Activated CD8-positive, alpha-beta memory T cell treated with anti-CD3 and anti-CD28 coated beads for 48 hours (primary cell): ENCODE measurements around the gene ZNF24.

Experiments
- DNase-seq, 3 experiments: peaks; one replicate each; pipeline ENCODE4 v3.0.0-alpha.2; 2020; ENCODE audit warnings: low read depth in 2 of 3, low spot score in 2 of 3

The ZNF24 gene

DNA sequence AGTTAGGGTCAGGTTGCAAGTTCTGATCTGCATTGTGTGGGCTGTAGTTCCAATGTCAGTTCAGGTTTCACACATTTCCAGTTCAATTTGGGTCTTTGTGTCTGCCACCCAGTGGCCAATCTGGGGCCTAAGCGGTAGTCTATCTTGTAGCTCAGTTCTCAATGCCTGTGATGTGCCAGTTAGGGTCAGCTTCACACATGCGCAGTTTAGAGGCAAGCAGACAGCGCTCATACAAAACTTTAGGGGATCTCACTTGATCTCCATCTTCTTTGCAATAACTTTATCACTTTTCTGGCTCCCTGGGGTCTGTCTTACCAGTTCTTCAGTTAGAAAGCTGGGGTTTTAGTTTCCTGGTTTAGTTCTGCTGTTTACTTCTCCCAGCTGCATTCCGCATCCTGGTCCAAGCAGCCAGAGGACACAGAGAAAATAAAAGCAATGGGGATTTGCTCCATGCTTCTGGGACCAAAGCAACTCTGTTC is 11.0 kb upstream of the ZNF24 start:
- peak in 1 of 3 experiments; percentile 26 for DNase-seq

DNA sequence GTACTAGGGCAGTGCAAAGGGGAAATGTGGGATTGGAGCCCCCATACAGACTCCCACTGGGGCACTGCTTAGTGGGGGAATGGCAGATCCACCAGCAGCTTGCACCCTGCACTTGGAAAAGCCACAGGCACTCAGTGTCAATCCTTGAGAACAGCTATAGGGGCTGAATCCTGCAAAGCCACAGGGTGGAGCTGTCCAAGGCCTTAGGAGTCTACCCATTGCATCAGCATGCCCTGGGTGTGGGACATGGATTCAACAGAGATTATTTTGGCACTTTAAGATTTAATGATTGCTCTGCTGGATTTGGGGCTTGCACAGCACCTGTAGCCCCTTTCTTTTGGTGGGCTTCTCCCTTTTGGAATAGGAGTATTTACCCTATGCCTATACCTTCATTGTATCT is 8.6 kb upstream of the ZNF24 start:
- no peak for DNase-seq

DNA sequence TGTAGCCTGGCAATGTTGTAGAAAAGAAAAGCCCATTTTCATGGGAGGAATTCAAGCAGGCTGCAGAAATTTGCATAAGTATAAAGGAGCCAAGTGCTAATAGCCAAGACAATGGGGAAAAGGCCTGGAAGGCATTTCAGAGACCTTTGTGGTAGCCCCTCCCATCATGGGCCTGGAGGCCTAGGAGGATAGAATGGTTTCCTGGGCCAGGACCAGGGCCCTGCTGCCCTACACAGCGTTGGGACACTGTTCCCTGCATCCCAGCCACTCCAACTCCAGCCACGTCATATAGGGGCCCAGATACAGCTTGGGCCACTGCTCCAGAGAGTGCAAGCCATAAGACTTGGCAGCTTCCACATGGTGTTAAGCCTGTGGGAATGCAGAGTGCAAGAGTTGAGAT is 8.1 kb upstream of the ZNF24 start:
- DNase-seq: no peak

DNA sequence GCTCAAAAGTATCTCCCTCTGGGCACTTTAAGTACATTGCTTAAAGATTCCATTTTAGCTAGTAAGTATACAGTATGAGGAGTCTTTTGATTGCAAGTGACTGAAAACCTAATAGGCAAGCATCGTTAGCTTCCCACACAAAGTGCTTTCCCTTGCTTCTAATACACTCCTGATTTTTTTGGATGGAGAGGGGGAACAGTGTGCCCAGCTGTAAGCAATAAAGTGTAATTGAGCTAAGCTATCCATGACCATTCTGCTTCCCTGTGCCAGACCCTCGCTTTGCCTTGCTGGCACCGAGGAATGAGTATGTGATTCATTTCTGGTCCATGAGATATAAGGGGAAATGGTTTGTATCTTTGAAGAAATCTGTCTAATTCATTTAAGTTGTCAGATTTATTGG is 3.8 kb upstream of the ZNF24 start:
- no peak for DNase-seq

DNA sequence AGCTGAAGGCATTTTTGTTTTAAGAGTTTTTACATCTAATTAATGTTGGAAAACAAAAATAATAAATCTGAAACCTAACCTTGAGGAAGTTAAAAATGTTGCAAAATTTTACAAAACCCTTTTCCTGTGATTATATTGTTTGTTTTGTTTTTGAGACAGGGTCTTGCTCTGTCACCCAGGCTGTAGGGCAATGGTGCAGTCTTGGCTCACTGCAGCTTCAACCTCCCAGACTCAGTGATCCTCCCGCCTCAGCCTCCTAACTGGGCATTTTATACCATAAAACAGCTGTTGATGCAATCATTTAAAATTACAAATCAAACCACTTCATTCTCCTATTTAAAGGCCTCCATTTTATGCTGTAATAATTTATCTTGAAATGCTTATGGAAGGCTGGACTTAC is 1.7 kb upstream of the ZNF24 start:
- DNase-seq: no peak

DNA sequence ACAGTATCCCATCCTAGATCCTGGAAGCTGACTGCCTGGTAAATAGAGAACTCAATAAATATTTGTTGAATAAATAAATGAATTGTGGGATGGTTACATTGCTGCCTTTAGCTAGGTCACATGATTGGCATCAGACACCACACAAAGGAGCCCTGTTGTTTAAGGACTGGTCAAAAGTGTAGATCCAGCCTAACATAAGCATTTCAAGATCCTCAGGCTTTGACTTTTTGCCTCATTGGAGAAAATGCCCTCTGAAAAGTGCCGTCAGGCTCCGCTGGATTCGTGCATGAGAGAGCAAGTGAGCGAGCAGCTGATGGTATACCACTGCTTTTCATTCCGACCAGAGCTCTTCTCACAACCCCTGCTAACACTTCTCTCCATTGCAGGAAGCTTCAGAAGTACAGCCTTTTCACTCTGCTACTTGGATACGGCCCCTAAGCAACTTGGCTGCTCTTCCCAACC is 1.3 kb upstream of the ZNF24 start:
- DNase-seq: no peak

DNA sequence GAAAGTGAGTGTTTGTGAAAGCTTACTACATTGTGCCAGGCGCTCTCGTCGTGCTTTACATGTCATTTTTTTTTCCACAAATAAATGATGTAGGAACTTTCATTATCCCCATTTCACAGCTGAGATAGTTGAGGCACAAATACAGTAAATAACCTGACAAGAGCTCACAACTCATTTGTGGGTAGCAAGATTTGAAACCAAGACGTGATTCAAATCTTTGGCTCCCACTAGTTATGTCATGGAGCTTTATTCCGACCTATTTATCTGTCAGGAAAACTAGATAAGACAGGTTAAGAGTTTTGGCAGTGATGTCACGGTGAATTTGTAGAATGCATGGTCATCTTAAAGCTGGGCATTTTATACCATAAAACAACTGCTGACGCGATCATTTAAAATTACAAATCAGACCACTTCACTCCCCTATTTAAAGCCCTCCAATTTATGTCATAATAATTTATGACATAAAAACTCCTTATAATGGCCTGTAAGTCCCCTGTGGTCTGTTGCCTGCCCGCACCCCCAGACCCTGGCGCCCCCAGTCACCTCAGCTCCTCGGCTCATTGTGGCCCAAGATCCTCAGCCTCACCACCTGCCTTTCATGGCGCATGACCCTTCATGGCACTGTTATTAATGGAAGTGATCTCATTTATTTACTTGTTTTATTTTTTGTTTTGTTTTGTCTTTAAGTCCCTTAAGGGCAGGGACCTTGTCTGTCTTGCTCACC is 678 bp upstream of the ZNF24 start:
- no peak for DNase-seq

DNA sequence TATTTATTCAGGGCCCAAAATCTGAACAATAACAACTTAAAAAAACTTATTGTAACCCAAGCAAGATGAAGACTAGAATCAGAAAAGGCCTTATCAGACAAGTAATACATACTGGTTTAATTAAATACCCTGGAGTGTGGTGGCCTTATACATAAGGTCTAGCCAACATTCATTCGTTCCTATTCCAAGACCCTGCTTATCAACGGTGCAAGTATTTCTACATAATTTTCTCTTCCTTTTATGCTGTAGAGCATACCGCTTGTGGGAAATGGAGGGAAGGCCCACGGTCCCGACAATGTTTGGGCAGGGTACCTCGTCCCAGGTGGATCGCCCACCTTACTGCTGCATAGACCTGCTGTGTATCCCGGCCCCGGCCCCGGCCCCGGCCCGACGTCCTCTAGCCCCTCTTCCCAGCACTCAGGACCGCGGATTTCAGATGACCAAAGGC is 708 bp downstream of the ZNF24 start:
- no peak for DNase-seq

DNA sequence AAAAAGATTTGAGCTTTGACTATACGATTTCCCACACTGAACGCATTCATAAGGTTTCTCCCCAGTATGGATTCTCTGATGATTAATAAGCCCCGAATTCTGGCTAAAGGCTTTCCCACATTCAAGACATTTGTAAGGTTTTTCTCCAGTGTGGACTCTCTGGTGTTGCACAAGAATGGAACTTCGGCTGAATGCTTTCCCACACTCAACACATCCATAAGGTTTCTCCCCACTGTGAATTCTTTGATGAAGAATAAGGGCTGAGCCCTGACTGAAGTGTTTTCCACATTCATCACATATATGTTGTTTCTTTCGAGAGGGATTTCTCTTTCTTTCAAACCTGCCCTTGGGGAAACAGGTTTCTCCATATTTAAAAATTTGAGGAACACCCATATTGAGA is 6.9 kb downstream of the ZNF24 start:
- no peak for DNase-seq

DNA sequence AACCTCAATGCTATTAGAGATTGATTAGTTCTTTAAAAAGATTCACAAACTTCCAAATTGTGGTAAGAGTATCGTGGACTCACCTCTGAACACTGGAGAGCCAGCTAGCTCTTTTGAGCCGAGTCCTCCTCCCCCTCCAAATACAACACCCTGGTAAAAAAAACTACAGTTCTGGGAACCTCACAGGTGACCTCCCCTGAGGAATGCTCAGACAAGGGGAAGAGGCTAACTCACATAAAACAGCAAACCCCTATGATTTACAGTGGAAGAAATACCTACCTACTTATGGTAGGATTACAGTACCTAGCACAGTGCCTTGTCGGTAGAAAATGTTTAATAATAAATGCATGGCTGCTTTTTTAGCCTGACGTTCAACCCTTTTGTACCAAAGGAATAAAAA is 8.4 kb downstream of the ZNF24 start:
- DNase-seq: no peak

DNA sequence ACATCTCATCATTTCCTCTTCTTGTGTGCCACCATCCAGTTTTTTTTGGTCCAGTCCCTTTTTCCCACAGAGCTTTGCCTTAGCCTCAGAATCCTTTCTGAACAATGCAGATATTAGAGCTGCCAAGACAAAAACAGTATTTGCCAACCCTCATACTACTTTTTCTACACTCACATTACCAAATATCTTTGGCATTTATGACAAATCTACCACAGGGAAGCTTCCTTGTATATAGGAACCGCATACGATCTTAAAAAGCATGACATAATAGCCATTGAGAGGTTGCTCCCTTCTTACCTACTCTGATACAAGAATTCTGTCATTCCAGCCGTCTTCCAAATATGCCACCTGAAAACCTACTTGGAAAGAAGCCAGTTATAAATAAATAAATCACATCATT is 9.4 kb downstream of the ZNF24 start:
- no peak for DNase-seq

DNA sequence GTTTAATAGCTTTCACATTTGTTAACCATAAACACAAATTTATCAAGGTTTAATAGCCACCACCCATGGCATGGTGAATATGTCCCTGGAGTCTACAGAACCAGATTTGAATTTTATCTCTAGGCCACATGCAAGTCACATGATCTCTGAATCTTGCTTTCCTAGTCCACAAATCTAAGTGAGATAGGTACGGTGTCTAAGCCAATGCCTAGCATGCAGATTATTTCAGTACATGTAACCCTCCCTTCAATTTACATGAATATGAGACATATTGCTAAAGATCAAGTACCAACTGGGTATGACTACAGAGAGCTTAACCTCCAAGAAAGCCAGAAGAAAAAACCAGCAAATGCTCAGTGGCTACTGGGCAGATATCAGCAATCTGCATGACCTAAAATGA is 10.0 kb downstream of the ZNF24 start:
- no peak for DNase-seq

DNA sequence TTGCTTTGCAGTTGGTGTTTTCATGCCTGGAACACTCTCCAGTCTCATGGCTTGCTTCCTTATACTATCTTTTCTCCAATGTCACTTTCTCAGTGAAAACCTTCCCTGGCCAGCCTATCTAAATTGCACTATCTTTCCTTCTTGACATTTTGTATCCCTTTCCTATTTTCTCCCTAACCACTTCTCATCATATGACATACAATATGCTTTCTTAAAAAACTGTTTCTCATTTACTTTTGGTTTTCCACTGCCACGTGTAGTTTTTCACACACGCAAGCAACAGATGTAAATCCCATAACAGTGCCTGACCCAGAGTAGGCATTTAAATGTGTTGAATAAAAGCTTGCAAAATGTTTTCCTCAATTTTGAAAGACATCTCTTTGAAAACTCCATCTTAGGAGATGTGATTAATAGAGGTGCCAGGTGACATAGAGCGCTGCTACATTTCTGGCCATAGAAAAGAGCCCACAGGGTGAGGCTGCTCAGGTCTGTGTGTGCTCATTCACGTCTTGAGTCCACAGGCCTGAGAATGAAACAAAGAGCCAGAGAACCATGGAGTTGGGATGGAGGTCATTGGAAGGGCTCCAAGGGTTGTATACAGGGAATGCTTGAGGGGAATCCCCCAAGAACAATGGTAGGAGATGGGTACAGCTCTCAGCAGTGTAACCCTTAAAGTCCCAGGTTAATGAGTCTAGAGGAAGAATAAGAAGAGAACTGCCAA is 12.7 kb downstream of the ZNF24 start:
- no peak for DNase-seq

DNA sequence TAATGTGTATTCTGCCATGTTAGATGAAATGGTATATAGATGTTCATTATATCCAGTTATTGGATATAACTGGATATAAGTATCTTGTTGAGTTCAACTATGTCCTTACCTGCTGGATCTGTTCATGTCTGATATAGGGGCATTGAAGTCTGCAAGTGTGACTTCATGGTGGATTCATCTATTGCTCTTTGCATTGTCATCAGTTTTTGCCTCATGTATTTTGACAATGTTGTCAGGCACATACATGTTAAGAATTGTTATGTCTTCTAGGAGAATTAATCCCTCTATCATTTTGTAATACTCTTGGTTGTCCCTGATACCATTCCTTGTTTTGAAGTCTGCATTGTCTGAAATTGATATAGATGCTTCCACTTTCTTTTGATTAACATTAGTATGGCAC is 15.4 kb downstream of the ZNF24 start:
- no peak for DNase-seq

DNA sequence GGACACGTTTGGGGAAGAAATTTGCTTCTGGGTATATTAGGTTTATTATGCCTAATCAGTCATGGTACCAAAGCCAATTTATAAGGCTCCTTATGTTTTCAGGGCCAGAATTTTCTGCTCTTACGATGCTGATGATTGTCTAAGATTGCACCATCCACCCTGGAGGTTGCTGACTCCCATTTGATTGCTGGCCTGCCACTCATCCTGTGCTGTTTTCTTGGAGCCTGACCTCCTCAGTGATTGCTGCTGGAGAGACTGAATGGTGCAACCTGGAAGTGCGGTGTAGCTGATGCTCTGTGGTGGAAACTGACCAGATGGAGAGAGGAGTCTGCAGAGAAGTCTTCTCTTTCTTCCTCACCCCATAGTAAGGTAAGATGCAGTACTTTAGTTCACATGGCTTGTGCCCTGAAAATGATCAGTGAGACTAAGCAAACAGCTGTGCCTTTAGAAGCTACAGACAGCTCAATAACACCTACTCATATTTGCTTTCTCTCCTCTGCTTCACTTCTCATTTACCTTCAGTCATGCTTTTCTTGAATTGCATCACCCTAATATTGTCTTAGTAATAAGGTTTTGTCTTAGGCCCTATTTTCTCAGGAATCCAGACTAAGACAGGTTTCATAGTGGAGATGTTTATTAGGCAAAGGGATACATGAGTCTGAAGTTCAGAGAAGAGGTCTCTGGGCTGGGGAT is 17.4 kb downstream of the ZNF24 start:
- DNase-seq: no peak

DNA sequence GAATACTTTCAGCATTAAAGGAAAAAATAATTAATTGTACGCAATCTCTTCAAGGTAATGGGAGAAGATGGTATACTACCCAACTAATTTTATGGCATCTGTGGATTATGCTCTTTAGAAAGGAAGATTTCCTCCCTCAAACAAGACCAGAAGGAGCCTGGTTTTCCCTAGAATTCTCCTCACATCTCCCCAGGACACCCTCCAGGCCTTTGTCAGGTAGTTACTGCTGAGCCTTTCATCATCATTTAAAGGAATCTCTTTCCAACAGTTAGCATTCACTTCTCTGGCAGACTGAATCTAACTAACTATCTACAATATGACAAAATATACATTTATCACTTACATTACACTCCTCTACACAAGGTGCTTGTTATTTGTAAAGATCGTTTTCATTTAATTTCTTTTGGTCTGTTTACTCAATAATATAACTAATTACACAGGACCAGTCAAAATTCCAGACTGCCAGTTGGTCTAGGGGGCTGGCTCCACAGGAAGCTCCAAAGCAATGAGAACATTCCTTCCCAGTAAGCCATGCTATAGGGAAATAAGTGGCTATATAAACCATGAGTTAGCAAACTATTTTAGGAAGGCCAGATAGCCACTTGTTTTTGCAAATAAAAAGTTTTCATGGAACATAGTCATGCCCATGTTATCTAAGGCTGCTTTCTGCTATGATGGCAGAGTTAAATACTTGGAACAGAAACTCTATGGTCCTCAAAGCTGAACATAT is 19.1 kb downstream of the ZNF24 start:
- DNase-seq: no peak

DNA sequence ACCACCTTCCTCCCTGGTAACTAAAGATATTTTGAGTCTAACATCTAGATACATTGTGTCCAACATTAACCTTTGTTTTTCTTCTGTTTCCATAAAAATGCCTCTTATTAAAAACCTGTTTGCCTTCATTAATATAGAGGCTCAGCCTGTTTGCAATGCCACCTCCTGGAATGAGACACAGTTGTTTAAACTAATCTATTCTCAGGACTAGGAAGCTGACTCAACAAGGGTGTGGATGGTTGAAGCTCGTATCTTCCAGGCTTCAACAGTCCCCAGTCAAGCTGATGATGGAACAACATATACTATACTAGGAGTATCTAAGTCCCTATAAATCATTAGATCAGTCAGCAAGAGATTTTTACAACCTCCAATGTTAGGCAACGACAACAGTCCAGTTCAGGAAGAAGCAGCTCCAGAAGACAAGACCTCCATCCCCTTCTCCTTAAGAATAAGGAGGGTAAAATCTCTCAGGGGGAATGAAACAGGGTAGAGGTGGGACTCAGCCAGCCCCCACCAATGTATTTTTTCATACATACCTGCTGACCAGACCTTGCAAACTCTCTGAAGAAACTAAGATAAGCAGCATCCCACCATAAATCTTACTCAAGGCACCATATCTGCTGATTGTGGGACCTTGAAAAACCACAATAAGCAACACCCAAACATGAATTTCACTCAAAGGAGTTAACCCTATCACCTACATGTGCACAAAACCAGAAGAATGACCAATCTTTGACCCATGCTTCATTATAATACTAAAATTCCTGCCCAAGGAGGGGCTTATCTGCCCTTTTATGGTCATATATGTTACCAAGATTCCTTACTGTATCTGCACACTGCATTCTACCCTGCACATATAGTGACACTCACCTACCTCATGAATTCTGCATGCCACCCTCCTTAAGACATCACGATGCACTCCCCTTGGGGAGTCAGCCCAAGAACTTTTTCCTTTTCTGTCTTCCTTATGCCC is 21.4 kb downstream of the ZNF24 start:
- no peak for DNase-seq

DNA sequence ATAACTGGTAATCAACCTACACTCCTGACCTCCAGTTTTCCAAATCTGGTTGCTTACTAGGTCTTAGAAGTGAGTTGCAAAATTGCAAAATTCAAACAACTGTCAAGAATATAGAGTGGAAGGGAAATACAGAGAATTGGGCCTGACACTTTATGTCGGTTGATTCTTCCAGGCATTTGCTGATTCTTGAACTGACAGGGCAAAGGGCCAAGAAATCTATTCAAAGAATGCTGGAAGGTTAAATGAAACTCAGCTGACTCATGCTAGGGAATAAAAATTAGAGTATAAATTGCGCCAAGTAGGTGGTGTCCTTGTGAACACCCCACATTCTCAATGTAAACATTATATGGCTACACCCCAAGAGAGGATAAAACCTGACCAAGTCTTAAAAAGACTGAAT is 32.7 kb downstream of the ZNF24 start:
- DNase-seq: no peak

DNA sequence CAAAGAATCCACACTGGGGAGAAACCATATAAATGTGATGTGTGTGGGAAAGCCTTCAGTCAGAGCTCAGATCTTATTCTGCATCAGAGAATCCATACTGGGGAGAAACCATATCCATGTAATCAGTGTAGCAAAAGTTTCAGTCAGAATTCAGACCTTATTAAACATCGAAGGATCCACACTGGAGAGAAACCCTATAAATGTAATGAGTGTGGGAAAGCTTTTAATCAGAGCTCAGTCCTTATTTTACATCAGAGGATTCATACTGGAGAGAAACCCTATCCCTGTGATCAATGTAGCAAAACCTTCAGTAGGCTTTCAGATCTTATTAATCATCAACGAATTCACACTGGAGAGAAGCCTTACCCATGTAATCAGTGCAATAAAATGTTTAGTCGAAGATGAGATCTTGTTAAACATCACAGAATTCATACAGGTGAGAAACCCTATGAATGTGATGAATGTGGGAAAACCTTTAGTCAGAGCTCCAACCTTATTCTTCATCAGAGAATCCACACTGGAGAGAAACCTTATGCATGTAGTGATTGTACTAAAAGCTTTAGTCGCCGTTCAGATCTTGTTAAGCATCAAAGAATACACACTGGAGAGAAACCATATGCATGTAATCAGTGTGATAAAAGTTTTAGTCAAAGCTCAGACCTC is 37.5 kb downstream of the ZNF24 start:
- no peak for DNase-seq

DNA sequence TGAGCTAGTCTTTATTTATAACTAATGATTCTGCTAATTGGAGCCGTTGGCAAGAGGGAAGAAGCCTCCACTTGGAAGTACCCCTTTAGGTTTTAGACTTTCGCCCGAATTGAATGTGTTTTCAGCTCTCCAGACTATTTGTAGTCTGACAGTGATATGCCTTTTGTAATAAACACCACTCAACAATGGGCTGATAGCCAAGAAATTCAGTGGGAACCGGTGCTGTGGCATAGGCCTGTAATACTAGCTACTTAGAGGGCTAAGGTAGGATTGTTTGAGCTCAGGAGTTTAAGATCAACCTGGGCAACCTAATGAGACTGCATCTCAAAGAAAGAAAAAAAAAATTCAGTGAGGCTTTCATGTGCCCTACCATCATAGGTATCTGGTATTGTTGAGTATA is 40.6 kb downstream of the ZNF24 start:
- DNase-seq: no peak
